ENCODE data around the gene SPINK8.

Gene SPINK8

DNA sequence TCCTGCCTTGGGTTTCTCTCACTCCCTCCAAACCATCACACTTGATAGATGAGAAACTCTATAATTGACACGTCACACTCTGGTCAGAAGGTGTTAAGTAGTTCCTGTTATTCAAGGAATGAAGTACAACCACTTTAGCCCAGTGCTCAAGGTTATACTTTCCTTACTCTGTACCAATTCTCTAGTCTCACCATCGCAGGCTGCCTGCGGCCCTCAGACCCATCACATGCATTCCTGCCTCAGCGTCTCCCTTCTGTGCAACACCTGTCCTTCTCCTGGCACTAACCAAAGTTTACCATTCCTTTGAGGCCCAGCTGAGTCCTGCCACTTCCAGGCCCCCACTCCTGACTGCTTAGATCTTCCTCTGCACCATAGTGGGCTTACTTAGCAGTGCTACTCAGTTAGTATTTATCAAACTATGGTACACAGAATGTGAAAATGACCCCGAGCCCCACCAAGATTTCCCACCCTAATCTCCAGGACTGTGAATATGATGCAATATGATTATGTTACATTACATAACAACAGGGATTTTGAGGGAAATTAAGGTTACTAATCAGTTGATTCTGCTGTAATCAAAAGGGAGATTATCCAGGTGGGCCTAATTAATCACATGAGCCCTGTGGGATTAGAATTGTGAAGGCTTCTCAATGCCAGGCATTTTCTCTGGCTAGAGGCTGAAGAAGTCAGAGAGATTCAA is 36.2 kb downstream of the SPINK8 start:
- POLR2A ChIA-PET: no interaction called here
- TF ChIP-seq, protein P1, sequence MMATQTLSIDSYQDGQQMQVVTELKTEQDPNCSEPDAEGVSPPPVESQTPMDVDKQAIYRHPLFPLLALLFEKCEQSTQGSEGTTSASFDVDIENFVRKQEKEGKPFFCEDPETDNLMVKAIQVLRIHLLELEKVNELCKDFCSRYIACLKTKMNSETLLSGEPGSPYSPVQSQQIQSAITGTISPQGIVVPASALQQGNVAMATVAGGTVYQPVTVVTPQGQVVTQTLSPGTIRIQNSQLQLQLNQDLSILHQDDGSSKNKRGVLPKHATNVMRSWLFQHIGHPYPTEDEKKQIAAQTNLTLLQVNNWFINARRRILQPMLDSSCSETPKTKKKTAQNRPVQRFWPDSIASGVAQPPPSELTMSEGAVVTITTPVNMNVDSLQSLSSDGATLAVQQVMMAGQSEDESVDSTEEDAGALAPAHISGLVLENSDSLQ (IDR thresholded peaks at IDR 0.05): no peak
- TF ChIP-seq FOXM1 (IDR thresholded peaks at IDR 0.05; ENCODE audit: borderline replicate concordance) (no peak), CTBP1 (IDR thresholded peaks at IDR 0.05; ENCODE audit: borderline replicate concordance) (no peak), LEF1 (IDR thresholded peaks at IDR 0.05; ENCODE audit: borderline replicate concordance) (no peak), ELF4 (IDR thresholded peaks at IDR 0.05) (no peak), FOXK2 (IDR thresholded peaks at IDR 0.05) (no peak), SUZ12 (IDR thresholded peaks at IDR 0.05) (no peak), ZNF384 (IDR thresholded peaks at IDR 0.05) (no peak), SP1 (IDR thresholded peaks at IDR 0.05) (no peak), NFRKB (IDR thresholded peaks at IDR 0.05) (no peak), TARDBP (IDR thresholded peaks at IDR 0.05) (no peak), FOXA1 (IDR thresholded peaks at IDR 0.05) (no peak), HDGF (IDR thresholded peaks at IDR 0.05; ENCODE audit: borderline replicate concordance) (no peak), BHLHE40 (IDR thresholded peaks at IDR 0.05; ENCODE audit: borderline replicate concordance) (no peak), L3MBTL2 (conservative IDR thresholded peaks at IDR 0.05) (no peak), ARNT (IDR thresholded peaks at IDR 0.05) (no peak)
- DNase-seq (ENCODE audit: extremely low spot score): no peak
- CTCF ChIA-PET: no interaction called here

DNA sequence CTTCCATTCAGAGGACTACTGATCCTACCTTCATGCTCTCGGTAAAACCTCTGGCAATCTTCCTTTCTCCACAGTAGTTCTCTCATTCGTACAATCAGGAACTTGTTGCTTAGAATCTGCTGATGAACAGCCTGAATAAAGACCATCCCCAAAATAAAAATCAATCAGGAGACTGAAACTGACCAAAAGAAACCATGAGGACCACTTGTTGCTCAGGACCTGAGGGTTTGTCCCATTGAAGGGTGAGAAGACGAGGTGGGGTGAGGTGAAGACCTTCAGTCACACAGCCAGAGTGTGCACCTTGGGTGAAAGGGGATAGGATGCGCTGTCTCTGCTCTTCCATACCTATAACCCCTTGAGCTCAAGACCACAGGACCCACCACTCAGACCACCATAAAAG is 36.8 kb downstream of the SPINK8 start:
- ChIA-PET POLR2A (no interaction called here), CTCF (no interaction called here)
- no peak for DNase-seq (ENCODE audit: extremely low spot score)
- TF ChIP-seq LEF1 (IDR thresholded peaks at IDR 0.05; ENCODE audit: borderline replicate concordance) (no peak), TARDBP (IDR thresholded peaks at IDR 0.05) (no peak), NFRKB (IDR thresholded peaks at IDR 0.05) (no peak), ZNF384 (IDR thresholded peaks at IDR 0.05) (no peak), L3MBTL2 (conservative IDR thresholded peaks at IDR 0.05) (no peak), FOXA1 (IDR thresholded peaks at IDR 0.05) (no peak)

DNA sequence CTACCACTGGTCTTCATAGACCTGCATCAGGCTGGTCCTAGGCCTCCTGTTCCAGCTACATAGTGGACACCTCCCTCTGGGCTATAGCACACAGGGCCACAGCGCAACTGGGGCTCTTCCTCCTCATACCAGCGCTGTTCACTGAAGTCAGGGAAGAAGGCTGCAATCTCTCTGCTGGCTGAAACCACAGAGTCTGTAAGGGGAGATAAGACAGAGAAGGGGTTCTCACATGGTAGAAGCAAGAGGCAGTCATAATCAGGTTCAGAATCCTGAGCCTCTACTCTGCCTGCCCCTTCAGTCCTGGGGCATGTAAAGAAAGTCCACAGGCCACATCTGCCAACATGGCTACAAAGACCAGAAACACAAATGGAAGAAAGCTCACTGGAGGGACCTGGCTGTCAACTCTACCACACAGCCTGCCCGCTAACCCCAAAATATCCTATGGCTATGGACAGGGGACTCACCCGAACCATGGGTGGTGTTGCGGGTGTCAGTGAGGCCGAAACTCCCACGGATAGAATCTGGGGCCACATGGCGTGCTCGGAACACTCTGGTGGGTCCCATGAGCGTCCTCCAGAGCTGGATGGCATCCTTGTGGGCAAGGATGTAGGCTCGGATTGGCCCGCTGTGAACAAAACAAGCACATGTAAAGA is 38.7 kb downstream of the SPINK8 start:
- no peak for DNase-seq (ENCODE audit: extremely low spot score)
- ChIA-PET POLR2A (no interaction called here), CTCF (interaction anchor here (1.1 kb wide), 1 partner anchor 141 kb away, joined by 4 read pairs; no protein-coding TSS in a partner anchor)
- TF ChIP-seq HDGF (IDR thresholded peaks at IDR 0.05; ENCODE audit: borderline replicate concordance) (no peak), FOXM1 (IDR thresholded peaks at IDR 0.05; ENCODE audit: borderline replicate concordance) (no peak), NFRKB (IDR thresholded peaks at IDR 0.05) (no peak), CTBP1 (IDR thresholded peaks at IDR 0.05; ENCODE audit: borderline replicate concordance) (no peak)

DNA sequence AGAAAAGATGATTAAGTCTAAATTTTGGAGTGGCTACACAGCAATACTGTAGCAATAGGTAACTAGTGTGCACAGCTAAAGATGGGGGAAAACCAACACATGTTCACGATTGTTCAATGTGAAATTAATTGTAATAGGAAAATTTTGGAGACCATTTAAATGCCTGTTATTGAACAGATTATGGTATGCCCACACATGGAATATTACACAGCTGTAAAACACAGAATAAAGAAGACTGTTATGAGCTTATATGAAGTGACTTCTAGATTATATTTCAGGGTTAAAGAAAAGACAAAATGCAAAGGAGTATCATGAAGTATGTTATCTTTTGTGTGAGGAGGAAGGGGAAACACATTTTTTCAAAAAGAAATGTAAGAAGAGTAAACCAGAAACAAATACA is 43.8 kb downstream of the SPINK8 start:
- no peak for DNase-seq (ENCODE audit: extremely low spot score)
- POLR2A ChIA-PET: interaction anchor here (3.1 kb wide), 1 partner anchor 11 kb away, joined by 7 read pairs; the partner anchor contains the start of gene NME6
- TF ChIP-seq ARNT (IDR thresholded peaks at IDR 0.05) (no peak), FOXK2 (IDR thresholded peaks at IDR 0.05) (no peak), NFRKB (IDR thresholded peaks at IDR 0.05) (no peak), LEF1 (IDR thresholded peaks at IDR 0.05; ENCODE audit: borderline replicate concordance) (no peak), L3MBTL2 (conservative IDR thresholded peaks at IDR 0.05) (no peak), FOXA1 (IDR thresholded peaks at IDR 0.05) (no peak), ELF4 (IDR thresholded peaks at IDR 0.05) (no peak), CTBP1 (IDR thresholded peaks at IDR 0.05; ENCODE audit: borderline replicate concordance) (no peak), FOXM1 (IDR thresholded peaks at IDR 0.05; ENCODE audit: borderline replicate concordance) (no peak), SP1 (IDR thresholded peaks at IDR 0.05) (no peak), BHLHE40 (IDR thresholded peaks at IDR 0.05; ENCODE audit: borderline replicate concordance) (no peak), TARDBP (IDR thresholded peaks at IDR 0.05) (no peak), SUZ12 (IDR thresholded peaks at IDR 0.05) (no peak), HDGF (IDR thresholded peaks at IDR 0.05; ENCODE audit: borderline replicate concordance) (no peak), ZNF384 (IDR thresholded peaks at IDR 0.05) (no peak)
- TF ChIP-seq, protein P1 (IDR thresholded peaks at IDR 0.05): no peak
- CTCF ChIA-PET: no interaction called here

DNA sequence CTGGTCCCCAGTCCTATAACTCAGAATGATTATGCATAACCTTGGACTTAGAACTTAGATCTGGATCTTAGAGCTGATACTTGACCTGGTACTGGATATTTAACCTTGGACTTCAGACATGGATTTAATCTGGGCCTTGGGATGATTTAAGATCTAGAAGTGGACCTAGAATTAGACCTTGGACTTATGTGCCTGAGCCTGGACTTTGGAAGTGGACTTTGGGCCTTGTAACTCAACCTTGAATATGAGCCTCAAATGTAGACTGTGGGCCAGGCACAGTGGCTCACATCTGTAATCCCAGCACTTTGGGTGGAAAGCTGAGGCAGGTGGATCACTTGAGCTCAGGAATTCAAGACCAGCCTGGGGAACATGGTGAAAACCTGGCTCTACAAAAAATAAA is 46.4 kb downstream of the SPINK8 start:
- POLR2A ChIA-PET: no interaction called here
- CTCF ChIA-PET: interaction anchor here (1.3 kb wide), 1 partner anchor 149 kb away, joined by 4 read pairs; no protein-coding TSS in a partner anchor
- no peak for DNase-seq (ENCODE audit: extremely low spot score)
- TF ChIP-seq ZNF384 (IDR thresholded peaks at IDR 0.05) (no peak), L3MBTL2 (conservative IDR thresholded peaks at IDR 0.05) (no peak), CTBP1 (IDR thresholded peaks at IDR 0.05; ENCODE audit: borderline replicate concordance) (no peak), SUZ12 (IDR thresholded peaks at IDR 0.05) (no peak), SP1 (IDR thresholded peaks at IDR 0.05) (no peak), FOXM1 (IDR thresholded peaks at IDR 0.05; ENCODE audit: borderline replicate concordance) (no peak), FOXK2 (IDR thresholded peaks at IDR 0.05) (no peak), FOXA1 (IDR thresholded peaks at IDR 0.05) (no peak), LEF1 (IDR thresholded peaks at IDR 0.05; ENCODE audit: borderline replicate concordance) (no peak), BHLHE40 (IDR thresholded peaks at IDR 0.05; ENCODE audit: borderline replicate concordance) (no peak), ARNT (IDR thresholded peaks at IDR 0.05) (no peak), NFRKB (IDR thresholded peaks at IDR 0.05) (no peak), HDGF (IDR thresholded peaks at IDR 0.05; ENCODE audit: borderline replicate concordance) (no peak), TARDBP (IDR thresholded peaks at IDR 0.05) (no peak), ELF4 (IDR thresholded peaks at IDR 0.05) (no peak)
- TF ChIP-seq, protein P1 (IDR thresholded peaks at IDR 0.05): no peak

Measured in HEK293T (cell line).